B cell (primary cell): ENCODE data around the gene RPS6KA1. TPM values are rescaled to one million over a fixed set of nuclear protein-coding genes. Genes with fewer than 3 reads are reported as not detected.

Experiments used
- ATAC-seq: fragments of 200-7000 bp; cut with Tn5 transposase; one replicate; pipeline ENCODE4 v1.10.0; 2021; ENCODE audit warnings: low read depth, mild to moderate bottlenecking, moderate number of reproducible peaks, moderate library complexity
- CTCF ChIA-PET: fragments of 350-600 bp; sonication (Branson Sonifier 250); formaldehyde crosslinking; loops from one replicate; lab custom pipeline; 2021; ENCODE audit warnings: antibody characterized with exemption, inconsistent platforms; lab: Charles Lee
- POLR2A ChIA-PET: fragments of 350-600 bp; sonication (Branson Sonifier 250); formaldehyde crosslinking; loops from one replicate; lab custom pipeline; 2021; ENCODE audit warnings: antibody characterized with exemption; lab: Charles Lee
- DNase-seq: peaks from one replicate; pipeline ENCODE4 v3.0.0; 2013
- H2AFZ ChIP-seq: 2 replicates; pipeline ENCODE4 v1.6.1; 2012; ENCODE audit warnings: mild to moderate bottlenecking, low read depth, low read length; ENCODE audit not compliant: insufficient read depth, poor library complexity, severe bottlenecking
- H3K27ac ChIP-seq, 2 donors: 1 replicate in 1 of 2; 2 replicates in 1 of 2; pipeline ENCODE4 v1.5.1; 2012 to 2013; ENCODE audit warnings: low read length in 2 of 2, mild to moderate bottlenecking in 2 of 2, moderate library complexity in 1 of 2
- H3K27me3 ChIP-seq, 4 experiments: fragments of 200-600 bp in 1 of 4; sonication (generic) in 1 of 4; replicated peaks in 1 of 4; 1 replicate in 2 of 4; 2 replicates in 2 of 4; pipeline versions ENCODE4 v1.6.1 to v1.7.0; 2013 to 2016; ENCODE audit warnings: low read length in 3 of 4, mild to moderate bottlenecking in 2 of 4, mixed read lengths in 1 of 4, moderate library complexity in 1 of 4; ENCODE audit not compliant: insufficient read depth in 4 of 4, control insufficient read depth in 3 of 4; ENCODE audit errors: control extremely low read depth in 1 of 4
- H3K36me3 ChIP-seq, 2 experiments: replicated peaks in 1 of 2; 1 replicate in 1 of 2; 2 replicates in 1 of 2; pipeline versions ENCODE4 v1.6.1 to v1.7.1; 2013; ENCODE audit warnings: low read length in 1 of 2; ENCODE audit not compliant: insufficient read depth in 2 of 2, control insufficient read depth in 1 of 2; ENCODE audit errors: control extremely low read depth in 1 of 2, extremely low read depth in 1 of 2
- H3K4me1 ChIP-seq, 2 donors: fragments of 200-600 bp in 1 of 2; sonication (generic) in 1 of 2; 1 replicate in 1 of 2; 2 replicates in 1 of 2; pipeline versions ENCODE4 v1.5.1 to v1.6.1; 2013 to 2017; ENCODE audit warnings: low read length in 2 of 2; ENCODE audit not compliant: control insufficient read depth in 2 of 2, insufficient read depth in 2 of 2
- H3K4me2 ChIP-seq: replicated peaks from 2 replicates; pipeline ENCODE3; 2012; ENCODE audit warnings: mild to moderate bottlenecking, low read depth, low read length; ENCODE audit not compliant: poor library complexity, severe bottlenecking
- H3K4me3 ChIP-seq, 5 experiments: fragments of 200-600 bp in 1 of 5; sonication (generic) in 1 of 5; 1 replicate in 3 of 5; 2 replicates in 2 of 5; pipeline versions ENCODE4 v1.5.1 to v1.7.0; 2011 to 2016; ENCODE audit warnings: low read length in 4 of 5, mild to moderate bottlenecking in 4 of 5, low read depth in 2 of 5, control low read depth in 1 of 5, moderate library complexity in 1 of 5; ENCODE audit not compliant: insufficient read depth in 1 of 5; ENCODE audit errors: control extremely low read depth in 1 of 5, extremely low read depth in 1 of 5
- H3K79me2 ChIP-seq: fragments of 200-600 bp; sonication (generic); one replicate; pipeline ENCODE4 v1.6.0; 2016; ENCODE audit warnings: low read length; ENCODE audit not compliant: control insufficient read depth, insufficient read depth
- H3K9ac ChIP-seq: fragments of 200-600 bp; sonication (generic); 2 replicates; pipeline ENCODE4 v1.6.1; 2017; ENCODE audit warnings: mild to moderate bottlenecking, low read length, moderate library complexity
- H3K9me3 ChIP-seq, 3 donors: one replicate each; pipeline versions ENCODE4 v1.6.1 to v1.7.1; 2013; ENCODE audit warnings: low read length in 2 of 3; ENCODE audit not compliant: control insufficient read depth in 2 of 3, insufficient read depth in 1 of 3; ENCODE audit errors: control extremely low read depth in 1 of 3
- H4K20me1 ChIP-seq: 2 replicates; pipeline ENCODE4 v1.6.0; 2012; ENCODE audit warnings: mild to moderate bottlenecking, low read length; ENCODE audit not compliant: insufficient read depth, control insufficient read depth, poor library complexity, severe bottlenecking
- H3K27ac Mint-ChIP-seq: one replicate; pipeline ENCODE4 v1.8.0; 2021; ENCODE audit warnings: mixed read lengths
- H3K27me3 Mint-ChIP-seq: one replicate; pipeline ENCODE4 v1.8.0; 2021; ENCODE audit warnings: mixed read lengths
- H3K4me1 Mint-ChIP-seq: one replicate; pipeline ENCODE4 v1.8.0; 2021; ENCODE audit warnings: mixed read lengths
- H3K4me3 Mint-ChIP-seq: one replicate; pipeline ENCODE4 v1.8.0; 2021; ENCODE audit warnings: mixed read lengths
- H3K9me3 Mint-ChIP-seq: one replicate; pipeline ENCODE4 v1.8.0; 2022; ENCODE audit warnings: mixed read lengths; ENCODE audit not compliant: insufficient read depth
- EZH2 ChIP-seq: IDR thresholded peaks from 2 replicates; pipeline ENCODE4 v1.6.1; 2012; ENCODE audit warnings: borderline replicate concordance, low read depth, mild to moderate bottlenecking, moderate library complexity, low read length; ENCODE audit not compliant: insufficient read depth, poor library complexity, severe bottlenecking
- WGBS: methylation state at CpG from one replicate; pipeline ENCODE4 v1.1.5; 2013; ENCODE audit warnings: missing lambda C conversion rate; ENCODE audit not compliant: insufficient coverage; 5-methylcytosine and 5-hydroxymethylcytosine counted together
- intact Hi-C: fragments of 100-400 bp; cut with micrococcal nuclease; formaldehyde crosslinking; loops from one replicate; pipeline ENCODE4 v1.10.0; 2022
- polyA plus RNA-seq: library from polyadenylated mRNA; depleted of rRNA; stranded (reverse); fragments of >200 nt; gene quantifications from 2 replicates; pipeline ENCODE4 v1.2.3, GENCODE V29; 2012
- total RNA-seq, 2 donors: library from RNA; stranded (reverse); fragments of 120-200 nt in 1 of 2; gene quantifications; 1 replicate in 1 of 2; 2 replicates in 1 of 2; pipeline versions ENCODE4 v1.2.3 to v1.2.4, GENCODE V29; 2013 to 2022
- TF ChIP-seq, protein P1 (sequence below): fragments of 200-600 bp; IDR thresholded peaks from one replicate; pipeline ENCODE4 v1.8.0; 2022; ENCODE audit warnings: antibody characterized with exemption, mild to moderate bottlenecking

The RPS6KA1 gene
- total and polyA plus RNA-seq, 2 donors (not counting 1 experiment from before 2014, with no cell fraction given): 72.0 to 99.9 TPM

GRCh38 chr1:26539722-26540121, 10.2 kb downstream of the RPS6KA1 start:
- no peaks in the 10 kb centered on the region for H3K36me3 ChIP-seq
- intact Hi-C loops: loop anchor here (2.0 to 5.0 kb wide), 2 partner anchors 158 to 253 kb away; partner anchors contain the start of gene ARID1A
- ChIA-PET POLR2A (interaction anchor here (1.1 kb wide), 1 partner anchor 11 kb away, joined by 3 read pairs; no protein-coding TSS in a partner anchor), CTCF (interaction anchor here (1.0 to 5.4 kb wide), 8 partner anchors 10 to 250 kb away, joined by 4 to 46 read pairs (median 20); partner anchors contain the start of gene PIGV)
- H3K4me2 ChIP-seq: peak overlapping the region; percentile 50
- H3K27me3 ChIP-seq: no peaks in the 10 kb centered on the region
- H3K4me1 ChIP-seq: peaks cover 78 to 87% of the 10 kb centered on the region in 2 donors
- Mint-ChIP-seq H3K9me3 (no peaks in the 10 kb centered on the region), H3K27ac (peak overlapping the region; percentile 96), H3K27me3 (no peaks in the 10 kb centered on the region), H3K4me1 (peaks cover 81% of the 10 kb centered on the region), H3K4me3 (no peak overlapping the region)
- no peak overlapping the region for H3K9ac ChIP-seq
- WGBS: 8% methylated on average over 4 of the region's 6 CpGs
- H3K79me2 ChIP-seq: peaks cover 3% of the 10 kb centered on the region
- H3K27ac ChIP-seq: peak overlapping the region; percentile 39 to 62
- peak overlapping the region; percentile 31 for H2AFZ ChIP-seq
- TF ChIP-seq, protein P1, sequence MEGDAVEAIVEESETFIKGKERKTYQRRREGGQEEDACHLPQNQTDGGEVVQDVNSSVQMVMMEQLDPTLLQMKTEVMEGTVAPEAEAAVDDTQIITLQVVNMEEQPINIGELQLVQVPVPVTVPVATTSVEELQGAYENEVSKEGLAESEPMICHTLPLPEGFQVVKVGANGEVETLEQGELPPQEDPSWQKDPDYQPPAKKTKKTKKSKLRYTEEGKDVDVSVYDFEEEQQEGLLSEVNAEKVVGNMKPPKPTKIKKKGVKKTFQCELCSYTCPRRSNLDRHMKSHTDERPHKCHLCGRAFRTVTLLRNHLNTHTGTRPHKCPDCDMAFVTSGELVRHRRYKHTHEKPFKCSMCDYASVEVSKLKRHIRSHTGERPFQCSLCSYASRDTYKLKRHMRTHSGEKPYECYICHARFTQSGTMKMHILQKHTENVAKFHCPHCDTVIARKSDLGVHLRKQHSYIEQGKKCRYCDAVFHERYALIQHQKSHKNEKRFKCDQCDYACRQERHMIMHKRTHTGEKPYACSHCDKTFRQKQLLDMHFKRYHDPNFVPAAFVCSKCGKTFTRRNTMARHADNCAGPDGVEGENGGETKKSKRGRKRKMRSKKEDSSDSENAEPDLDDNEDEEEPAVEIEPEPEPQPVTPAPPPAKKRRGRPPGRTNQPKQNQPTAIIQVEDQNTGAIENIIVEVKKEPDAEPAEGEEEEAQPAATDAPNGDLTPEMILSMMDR: no peak
- no peak for TF ChIP-seq EZH2
- H3K4me3 ChIP-seq: peak overlapping the region in 1 of 5 experiments; percentile 7
- ATAC-seq (no peak), DNase-seq (no peak)
- H4K20me1 ChIP-seq: no peaks in the 10 kb centered on the region
- no peaks in the 10 kb centered on the region for H3K9me3 ChIP-seq

DNA sequence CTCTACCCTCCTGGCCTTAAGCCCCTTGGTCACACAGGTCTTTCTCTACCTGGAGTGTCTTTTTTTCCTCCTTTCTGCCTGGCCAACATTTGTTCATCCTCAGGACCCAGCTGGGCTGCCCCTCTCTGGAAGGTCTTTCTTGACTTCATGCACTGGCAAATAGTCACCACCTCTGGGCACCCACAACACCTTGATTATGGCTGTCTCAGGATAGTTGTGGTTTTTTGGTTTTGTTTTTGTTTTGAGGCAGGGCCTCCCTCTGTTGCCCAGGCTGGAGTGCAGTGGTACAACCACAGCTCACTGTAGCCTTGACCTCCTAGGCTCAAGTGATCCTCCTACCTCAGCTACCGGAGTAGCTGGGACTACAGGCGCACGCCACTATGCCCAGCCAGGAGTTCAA, 10.8 kb downstream of the RPS6KA1 start:
- peak overlapping the region; percentile 96 for H3K27ac Mint-ChIP-seq
- Histone ChIP-seq H3K79me2 (peaks cover 3% of the 10 kb centered on the region), H3K27me3 (no peaks in the 10 kb centered on the region), H3K27ac (peak overlapping the region in 1 of 2 donors; percentile 62), H3K4me2 (peak overlapping the region; percentile 50), H3K4me1 (peaks cover 78 to 87% of the 10 kb centered on the region in 2 donors), H3K36me3 (no peaks in the 10 kb centered on the region), H3K4me3 (peak overlapping the region in 1 of 5 experiments; percentile 7), H3K9me3 (no peaks in the 10 kb centered on the region), H4K20me1 (no peaks in the 10 kb centered on the region), H3K9ac (no peak overlapping the region), H2AFZ (peak overlapping the region; percentile 31)
- TF ChIP-seq, protein P1: no peak
- TF ChIP-seq EZH2: no peak
- DNase-seq (peak; percentile 45), ATAC-seq (no peak)
- WGBS: no CpG with 5 or more reads among the region's 3 CpGs
- intact Hi-C loops: loop anchor here (2.0 to 5.0 kb wide), 2 partner anchors 157 to 254 kb away; partner anchors contain the start of gene ARID1A
- no peaks in the 10 kb centered on the region for H3K9me3 Mint-ChIP-seq
- no peaks in the 10 kb centered on the region for H3K27me3 Mint-ChIP-seq
- ChIA-PET POLR2A (interaction anchor here (1.1 to 2.6 kb wide), 2 partner anchors 10 to 12 kb away, joined by 3 to 19 read pairs; no protein-coding TSS in a partner anchor), CTCF (interaction anchor here (0.6 to 5.4 kb wide), 7 partner anchors 19 to 283 kb away, joined by 3 to 46 read pairs (median 5); partner anchors contain the start of gene PIGV)
- peaks cover 80% of the 10 kb centered on the region for H3K4me1 Mint-ChIP-seq
- peak overlapping the region; percentile 20 for H3K4me3 Mint-ChIP-seq
